Activated naive CD8-positive, alpha-beta T cell treated with anti-CD3 and anti-CD28 coated beads, Interleukin-2, amount 50 U/mL, for 24 hours (primary cell): Measurements from ENCODE around the gene OR14K1.
"Not testable (repeated sequence)": the region's sequence is repeated elsewhere in the genome, so short reads cannot be mapped to it uniquely, and the experiment has no call there.

Experiments
- ATAC-seq: fragments of 150-1000 bp; cut with Tn5 transposase; one replicate; pipeline ENCODE4 v1.10.0; 2021
- DNase-seq: peaks from one replicate; pipeline ENCODE4 v3.0.0; 2021
- H3K27ac Mint-ChIP-seq: one replicate; pipeline ENCODE4 v1.8.0; 2021; ENCODE audit warnings: mild to moderate bottlenecking, mixed read lengths
- H3K27me3 Mint-ChIP-seq: one replicate; pipeline ENCODE4 v1.8.0; 2021; ENCODE audit warnings: mixed read lengths
- H3K36me3 Mint-ChIP-seq: one replicate; pipeline ENCODE4 v1.8.0; 2021; ENCODE audit warnings: low read depth, mixed read lengths
- H3K4me1 Mint-ChIP-seq: one replicate; pipeline ENCODE4 v1.8.0; 2021; ENCODE audit warnings: mixed read lengths
- H3K4me3 Mint-ChIP-seq: one replicate; pipeline ENCODE4 v1.8.0; 2021; ENCODE audit warnings: mild to moderate bottlenecking, moderate library complexity, mixed read lengths
- H3K9me3 Mint-ChIP-seq: one replicate; pipeline ENCODE4 v1.8.0; 2021; ENCODE audit warnings: mixed read lengths

Gene OR14K1, protein sequence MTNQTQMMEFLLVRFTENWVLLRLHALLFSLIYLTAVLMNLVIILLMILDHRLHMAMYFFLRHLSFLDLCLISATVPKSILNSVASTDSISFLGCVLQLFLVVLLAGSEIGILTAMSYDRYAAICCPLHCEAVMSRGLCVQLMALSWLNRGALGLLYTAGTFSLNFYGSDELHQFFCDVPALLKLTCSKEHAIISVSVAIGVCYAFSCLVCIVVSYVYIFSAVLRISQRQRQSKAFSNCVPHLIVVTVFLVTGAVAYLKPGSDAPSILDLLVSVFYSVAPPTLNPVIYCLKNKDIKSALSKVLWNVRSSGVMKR

DNA sequence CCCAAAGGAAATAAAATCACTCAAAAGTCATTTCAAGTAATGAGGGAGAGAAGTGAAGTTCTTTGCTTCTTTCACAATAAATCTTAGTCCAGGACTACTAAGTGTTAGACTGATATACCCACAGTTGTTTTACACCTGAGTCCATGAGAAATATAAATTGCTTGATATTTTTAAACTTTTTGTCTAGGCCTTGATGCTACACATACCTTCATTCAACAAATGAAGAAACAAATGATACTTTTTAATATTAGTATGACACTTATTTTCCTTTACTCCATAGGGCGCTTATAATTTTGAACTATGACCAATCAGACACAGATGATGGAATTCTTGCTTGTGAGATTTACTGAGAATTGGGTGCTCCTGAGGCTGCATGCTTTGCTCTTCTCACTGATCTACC is at the start of gene OR14K1:
OR14K1 (plus strand) TSS at position 301 of the 400 bp plus-strand sequence; CDS start at position 301, 0 bp downstream.
- no peaks in the 10 kb centered on the region for H3K4me1 Mint-ChIP-seq
- H3K9me3 Mint-ChIP-seq = no peaks in the 10 kb centered on the region
- no peaks in the 10 kb centered on the region for H3K27me3 Mint-ChIP-seq
- H3K36me3 Mint-ChIP-seq = no peaks in the 10 kb centered on the region
- H3K27ac Mint-ChIP-seq = no peak within 1 kb of the TSS
- ATAC-seq (no peak), DNase-seq (no peak)
- no peak within 1 kb of the TSS for H3K4me3 Mint-ChIP-seq

DNA sequence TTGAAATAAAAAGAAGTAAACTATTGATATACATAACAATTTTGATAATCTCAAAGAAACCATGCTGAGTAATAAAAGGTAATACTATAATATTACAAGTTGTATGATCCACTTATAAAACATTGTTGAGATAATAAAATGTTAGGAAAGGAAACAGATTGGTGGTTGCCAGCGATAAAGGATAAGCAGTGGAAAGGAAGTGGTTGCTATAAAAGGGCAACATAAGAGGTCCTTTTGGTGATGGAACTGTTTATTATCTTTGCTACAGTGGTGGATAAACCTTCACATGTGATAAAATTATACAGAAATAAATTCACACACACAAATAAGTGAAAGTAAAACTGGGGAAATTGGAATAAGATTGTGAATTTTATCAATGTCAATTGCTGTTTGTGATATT is 37.1 kb upstream of the OR14K1 start:
- no peaks in the 10 kb centered on the region for H3K4me1 Mint-ChIP-seq
- no peak for DNase-seq

DNA sequence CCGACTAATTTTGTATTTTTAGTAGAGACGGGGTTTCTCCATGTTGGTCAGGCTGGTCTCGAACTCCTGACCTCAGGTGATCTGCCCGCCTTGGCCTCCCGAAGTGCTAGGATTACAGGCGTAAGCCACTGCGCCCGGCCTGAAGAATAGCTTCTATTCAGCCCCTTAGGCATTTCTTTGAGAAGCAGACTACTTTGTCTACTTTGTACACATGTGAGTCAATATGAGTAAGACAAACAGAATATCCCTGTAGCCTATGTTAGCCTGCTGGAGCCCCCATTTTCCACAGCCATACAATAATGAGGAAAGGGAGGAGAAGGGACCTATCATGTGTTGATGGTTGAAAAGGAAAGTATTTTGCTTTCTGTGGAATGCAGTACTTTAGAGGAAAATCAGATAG is 27.7 kb upstream of the OR14K1 start:
- ATAC-seq, DNase-seq, H3K9me3 Mint-ChIP-seq: not testable (repeated sequence)

More for the DNA sequence above, 37.1 kb upstream of the OR14K1 start:
- H3K36me3 Mint-ChIP-seq = no peaks in the 10 kb centered on the region
- H3K27me3 Mint-ChIP-seq = no peaks in the 10 kb centered on the region
- no peak overlapping the region for H3K27ac Mint-ChIP-seq
- no peak overlapping the region for H3K4me3 Mint-ChIP-seq
- no peaks in the 10 kb centered on the region for H3K9me3 Mint-ChIP-seq
- ATAC-seq = no peak

DNA sequence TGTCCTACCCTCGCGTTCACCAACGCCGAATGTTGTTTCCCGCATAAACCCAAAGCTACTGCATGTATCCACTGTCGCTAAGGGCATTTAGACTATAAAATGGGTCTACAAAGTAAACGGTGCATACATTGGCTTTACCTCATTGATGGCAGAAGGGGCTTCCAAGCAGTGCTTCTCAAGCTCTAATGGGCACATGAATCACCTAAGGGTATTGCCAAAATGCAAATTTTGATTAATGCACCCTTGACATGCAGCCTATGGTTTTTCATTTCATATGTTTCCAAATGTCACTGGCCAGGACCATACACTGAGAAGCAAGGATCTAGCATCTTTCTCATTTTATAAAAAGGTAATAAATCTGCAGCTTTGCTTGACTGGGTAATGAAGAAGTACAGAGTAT is 24.7 kb upstream of the OR14K1 start:
- H3K9me3 Mint-ChIP-seq = peaks cover 4% of the 10 kb centered on the region

More for the DNA sequence above, 27.7 kb upstream of the OR14K1 start:
- not testable (repeated sequence) for H3K27me3 Mint-ChIP-seq, H3K36me3 Mint-ChIP-seq, H3K4me3 Mint-ChIP-seq, H3K4me1 Mint-ChIP-seq, H3K27ac Mint-ChIP-seq

DNA sequence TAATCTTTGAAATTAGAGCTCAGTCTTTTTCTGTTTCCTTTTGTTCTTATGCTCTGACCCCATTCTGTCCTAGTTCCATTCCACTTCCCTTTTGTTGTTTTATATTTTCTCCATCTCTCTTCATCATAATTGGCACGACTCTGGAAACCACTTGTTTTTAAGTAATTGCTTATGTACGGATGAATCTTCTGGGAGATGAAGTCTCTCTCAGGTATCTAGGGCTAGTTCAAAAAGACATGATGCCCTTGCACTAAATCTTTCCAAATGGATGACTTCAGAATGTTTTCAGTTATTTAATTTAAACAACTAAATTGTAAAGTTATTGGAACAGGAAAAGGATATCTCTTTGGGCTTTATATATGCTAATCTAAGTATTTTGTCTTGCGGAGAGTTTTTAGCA is 21.9 kb upstream of the OR14K1 start, which contains the start of gene OR6F1:
OR6F1 (minus strand) TSS at position 101 of the 400 bp plus-strand sequence. CDS start 3,891 bp downstream, outside the sequence.
- ATAC-seq (no peak), DNase-seq (no peak)
- Mint-ChIP-seq H3K4me1 (no peaks in the 10 kb centered on the region), H3K36me3 (no peaks in the 10 kb centered on the region), H3K4me3 (no peak within 1 kb of the TSS), H3K9me3 (no peaks in the 10 kb centered on the region), H3K27me3 (no peaks in the 10 kb centered on the region), H3K27ac (no peak within 1 kb of the TSS)

More for the DNA sequence above, 24.7 kb upstream of the OR14K1 start:
- DNase-seq (no peak), ATAC-seq (no peak)
- H3K4me1 Mint-ChIP-seq = no peaks in the 10 kb centered on the region
- H3K27ac Mint-ChIP-seq = no peak overlapping the region
- no peaks in the 10 kb centered on the region for H3K27me3 Mint-ChIP-seq
- H3K4me3 Mint-ChIP-seq = no peak overlapping the region
- H3K36me3 Mint-ChIP-seq = no peaks in the 10 kb centered on the region

DNA sequence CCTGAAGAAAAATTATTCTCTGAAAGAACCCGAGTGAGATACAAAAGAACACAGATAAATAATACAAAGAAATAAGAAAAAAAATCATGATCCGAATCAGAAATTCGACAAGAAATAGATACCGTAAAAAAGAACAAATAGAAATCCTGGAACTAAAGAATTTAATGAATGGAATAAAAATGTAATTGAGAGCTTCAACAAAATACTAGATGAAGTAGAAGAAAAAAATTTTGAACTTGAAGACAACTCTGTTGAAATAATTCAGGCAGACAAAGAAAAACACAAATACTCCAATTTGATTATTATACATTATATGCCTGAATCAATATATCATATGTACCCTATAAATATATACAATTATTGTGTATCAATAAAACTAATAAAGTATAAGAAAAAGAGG is 17.2 kb upstream of the OR14K1 start:
- Mint-ChIP-seq H3K9me3 (peaks cover 10% of the 10 kb centered on the region), H3K27me3 (no peaks in the 10 kb centered on the region), H3K4me1 (no peaks in the 10 kb centered on the region), H3K36me3 (no peaks in the 10 kb centered on the region), H3K27ac (no peak overlapping the region), H3K4me3 (no peak overlapping the region)
- ATAC-seq (no peak), DNase-seq (no peak)

DNA sequence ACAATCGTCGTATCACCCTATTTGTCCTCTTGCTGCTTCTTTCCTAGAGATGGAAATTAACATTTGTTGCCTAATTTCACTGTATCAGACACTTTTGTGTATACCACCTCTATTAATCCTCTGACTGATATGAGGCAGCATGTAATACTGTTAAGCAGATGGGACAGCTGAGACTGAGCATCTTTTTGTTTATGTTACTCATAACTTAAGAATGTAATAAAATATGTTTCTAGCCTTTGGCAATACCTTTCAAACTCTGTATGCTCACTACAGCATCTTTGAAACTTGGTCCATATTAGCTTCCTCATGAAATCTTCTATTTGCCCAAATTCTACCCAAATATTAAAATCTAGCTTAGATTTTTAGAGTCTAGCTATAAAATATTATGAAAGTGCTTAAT is 2.3 kb downstream of the OR14K1 start:
- Mint-ChIP-seq H3K4me1 (no peaks in the 10 kb centered on the region), H3K27ac (no peak overlapping the region), H3K9me3 (no peaks in the 10 kb centered on the region), H3K4me3 (no peak overlapping the region), H3K27me3 (no peaks in the 10 kb centered on the region), H3K36me3 (no peaks in the 10 kb centered on the region)
- no peak for ATAC-seq
- DNase-seq = no peak

DNA sequence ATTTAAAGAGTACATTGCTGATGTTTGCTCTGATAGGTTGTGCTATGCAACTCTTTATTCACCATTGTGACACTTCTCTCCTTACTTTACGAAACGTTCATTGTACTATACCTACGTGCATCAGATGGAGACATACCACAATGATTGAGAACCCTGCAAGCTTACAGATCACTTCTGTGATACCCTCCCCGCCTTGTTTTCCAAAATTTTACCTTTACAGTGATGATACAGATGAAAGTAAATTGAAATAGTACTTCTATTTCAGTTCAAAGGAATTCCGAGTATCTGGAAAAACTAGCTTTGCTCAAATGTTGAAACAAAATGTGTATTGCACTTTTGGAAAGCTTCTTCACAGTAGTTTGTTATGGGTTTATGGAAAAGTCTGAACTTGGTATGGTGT is 3.3 kb downstream of the OR14K1 start:
- Mint-ChIP-seq H3K36me3 (no peaks in the 10 kb centered on the region), H3K27me3 (peaks cover 3% of the 10 kb centered on the region), H3K4me1 (no peaks in the 10 kb centered on the region), H3K27ac (no peak overlapping the region), H3K9me3 (no peaks in the 10 kb centered on the region), H3K4me3 (no peak overlapping the region)
- DNase-seq (no peak), ATAC-seq (no peak)

DNA sequence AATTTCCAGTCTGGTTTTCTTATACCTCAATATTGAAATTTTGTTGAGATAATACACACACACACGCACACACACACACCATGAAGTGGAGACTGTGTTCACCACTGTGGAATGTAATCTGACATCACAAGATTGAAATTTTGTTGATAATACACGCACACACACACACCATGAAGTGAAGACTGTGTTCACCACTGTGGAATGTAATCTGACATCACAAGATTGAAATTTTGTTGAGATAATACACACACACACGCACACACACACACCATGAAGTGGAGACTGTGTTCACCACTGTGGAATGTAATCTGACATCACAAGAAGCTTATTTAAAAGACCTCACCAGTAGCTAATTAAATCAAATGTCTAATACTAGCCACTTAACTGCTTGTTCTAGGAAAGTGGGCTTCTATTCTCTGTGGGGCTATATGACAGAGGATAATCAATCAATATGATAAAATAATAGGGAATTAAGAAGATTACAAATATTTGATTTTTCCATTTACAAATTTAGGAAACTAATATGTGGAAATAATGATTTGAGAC is 3.9 kb downstream of the OR14K1 start:
- not testable (repeated sequence) for H3K9me3 Mint-ChIP-seq, H3K27me3 Mint-ChIP-seq, ATAC-seq, H3K36me3 Mint-ChIP-seq, H3K4me3 Mint-ChIP-seq, DNase-seq, H3K27ac Mint-ChIP-seq, H3K4me1 Mint-ChIP-seq

DNA sequence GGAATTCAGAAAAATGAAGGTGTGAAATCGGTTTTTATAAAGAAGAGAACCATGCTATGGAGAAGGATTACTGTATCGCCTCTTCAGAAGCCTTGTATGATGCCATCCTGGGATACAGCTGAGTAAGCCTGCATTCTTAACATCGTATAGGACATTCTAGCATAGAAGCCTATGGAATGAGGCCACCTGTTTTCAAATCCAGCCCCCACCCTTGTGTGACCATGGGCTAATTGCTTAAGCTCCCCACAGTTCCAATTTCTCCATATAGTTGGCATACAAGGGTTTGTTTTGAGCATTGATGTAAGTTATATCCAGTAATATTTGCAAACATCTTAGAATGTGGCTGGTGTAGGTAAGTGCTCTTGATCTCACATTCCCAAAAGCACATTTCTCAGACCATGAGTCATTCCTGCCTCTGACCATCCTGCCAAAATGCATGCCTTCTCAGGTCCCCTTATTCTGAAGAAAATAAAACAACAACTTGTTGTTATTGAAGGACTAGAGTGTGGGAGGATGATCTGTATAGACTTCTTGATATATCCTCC is 8.0 kb downstream of the OR14K1 start:
- DNase-seq (no peak), ATAC-seq (no peak)
- H3K27me3 Mint-ChIP-seq = peaks cover 3% of the 10 kb centered on the region
- H3K4me3 Mint-ChIP-seq = no peak overlapping the region
- no peak overlapping the region for H3K27ac Mint-ChIP-seq
- no peaks in the 10 kb centered on the region for H3K36me3 Mint-ChIP-seq
- no peaks in the 10 kb centered on the region for H3K4me1 Mint-ChIP-seq
- peaks cover 2% of the 10 kb centered on the region for H3K9me3 Mint-ChIP-seq

DNA sequence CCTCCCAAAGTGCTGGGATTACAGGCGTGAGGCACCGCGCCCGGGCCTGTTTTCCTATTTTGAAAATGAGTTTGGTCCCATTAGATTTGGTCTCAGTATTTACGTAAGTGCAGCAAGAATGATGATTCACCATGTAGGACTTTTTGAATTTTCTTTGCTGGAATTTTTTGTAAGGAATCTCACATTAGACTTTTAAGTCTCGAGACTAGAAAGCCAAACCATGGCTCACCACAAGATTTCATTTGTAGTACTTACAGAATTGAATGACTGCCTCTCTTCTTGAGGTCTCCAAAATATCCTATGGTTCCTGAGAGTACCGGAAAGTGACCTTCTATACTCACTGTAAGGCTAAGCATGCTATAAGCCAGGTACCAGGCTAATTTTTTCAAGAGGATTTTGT is 9.2 kb downstream of the OR14K1 start:
- Mint-ChIP-seq H3K36me3 (no peaks in the 10 kb centered on the region), H3K9me3 (peaks cover 2% of the 10 kb centered on the region), H3K27me3 (peaks cover 3% of the 10 kb centered on the region), H3K4me1 (no peaks in the 10 kb centered on the region), H3K4me3 (no peak overlapping the region), H3K27ac (no peak overlapping the region)
- no peak for ATAC-seq
- DNase-seq = no peak

DNA sequence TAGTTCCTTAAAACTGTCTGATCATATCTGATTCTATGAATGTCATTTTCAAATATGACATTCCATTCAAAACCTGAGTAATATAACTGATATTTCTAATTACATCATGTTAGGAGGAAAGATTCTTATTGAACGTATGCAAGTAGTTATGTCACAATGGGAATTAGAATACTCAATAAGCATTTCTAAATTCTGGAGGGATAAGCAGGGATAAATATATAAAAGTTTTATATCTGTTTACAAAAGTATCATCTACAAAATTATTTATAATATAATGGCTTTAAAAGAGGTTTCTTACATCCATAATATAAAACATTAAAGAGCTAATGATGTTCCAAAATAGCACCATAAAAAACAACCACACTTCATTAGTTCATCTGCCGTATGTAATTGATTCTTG is 9.6 kb downstream of the OR14K1 start, which contains the start of gene OR14A2:
OR14A2 (minus strand) TSS at position 101 of the 400 bp plus-strand sequence.
- H3K9me3 Mint-ChIP-seq = peaks cover 2% of the 10 kb centered on the region
- no peak within 1 kb of the TSS for H3K4me3 Mint-ChIP-seq
- H3K27me3 Mint-ChIP-seq = peaks cover 3% of the 10 kb centered on the region
- no peaks in the 10 kb centered on the region for H3K36me3 Mint-ChIP-seq
- no peak for ATAC-seq
- H3K4me1 Mint-ChIP-seq = no peaks in the 10 kb centered on the region
- no peak for DNase-seq
- no peak within 1 kb of the TSS for H3K27ac Mint-ChIP-seq

DNA sequence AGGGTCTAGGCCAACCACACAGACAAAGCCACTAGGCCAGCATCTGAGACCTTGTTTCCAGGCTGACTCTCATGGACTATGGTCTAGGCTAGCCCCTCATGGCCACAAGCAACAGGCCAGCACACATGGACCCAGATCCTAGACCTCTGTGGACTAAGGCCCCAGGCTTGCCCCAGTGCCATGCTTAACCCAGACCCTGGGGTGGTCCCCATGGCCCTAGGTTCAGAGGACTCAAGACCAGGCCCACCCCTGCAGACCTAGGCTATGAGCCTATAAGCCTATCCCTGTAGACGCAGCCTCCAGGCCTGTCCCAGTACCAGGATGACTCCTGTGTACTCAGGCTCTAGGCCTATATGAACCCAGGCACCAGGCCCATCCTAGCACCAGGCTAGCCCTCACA is 11.5 kb downstream of the OR14K1 start:
- Mint-ChIP-seq H3K4me1 (no peaks in the 10 kb centered on the region), H3K27ac (no peak overlapping the region), H3K4me3 (no peak overlapping the region), H3K9me3 (peaks cover 2% of the 10 kb centered on the region), H3K27me3 (peaks cover 3% of the 10 kb centered on the region), H3K36me3 (no peaks in the 10 kb centered on the region)
- ATAC-seq (no peak), DNase-seq (no peak)

DNA sequence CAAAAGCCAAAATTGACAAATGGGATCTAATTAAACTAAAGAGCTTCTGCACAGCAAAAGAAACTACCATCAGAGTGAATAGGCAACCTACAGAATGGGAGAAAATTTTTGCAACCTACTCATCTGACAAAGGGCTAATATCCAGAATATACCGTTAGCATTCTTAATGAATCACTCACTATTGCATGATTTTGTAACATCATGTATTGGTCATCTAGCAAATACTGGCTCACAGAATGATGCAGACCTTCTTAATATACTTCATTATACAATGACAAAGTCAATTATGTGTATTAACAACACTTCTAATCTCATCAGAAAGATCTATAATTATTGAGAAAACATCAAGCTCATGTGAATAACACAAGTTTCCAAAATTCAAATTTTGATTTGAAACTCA is 15.9 kb downstream of the OR14K1 start:
- not testable (repeated sequence) for H3K27ac Mint-ChIP-seq, H3K4me1 Mint-ChIP-seq, H3K4me3 Mint-ChIP-seq, H3K27me3 Mint-ChIP-seq, H3K9me3 Mint-ChIP-seq, DNase-seq, H3K36me3 Mint-ChIP-seq, ATAC-seq

DNA sequence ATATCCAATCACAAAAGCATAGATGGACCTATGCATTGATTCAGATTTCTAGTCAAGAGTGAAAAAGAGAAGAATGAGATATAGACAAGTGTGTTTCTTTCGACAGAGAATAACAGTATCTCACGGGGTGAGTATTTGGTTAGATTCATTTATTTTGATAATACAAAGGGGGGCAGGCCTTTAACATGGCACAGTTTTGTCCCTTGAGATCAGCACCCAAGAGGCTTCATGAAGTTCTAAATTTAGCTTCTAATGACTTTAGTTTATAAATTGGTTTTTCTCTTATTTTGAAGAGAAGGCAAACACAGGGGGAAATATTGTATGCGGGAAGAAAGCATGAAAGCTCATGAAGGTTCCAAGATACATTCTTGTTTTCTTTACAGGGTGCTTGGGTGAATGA is 22.0 kb downstream of the OR14K1 start, which contains the start of gene OR1C1:
OR1C1 (minus strand) TSS at position 101 of the 400 bp plus-strand sequence. CDS start 2,150 bp downstream, outside the sequence.
- peaks cover 6% of the 10 kb centered on the region for H3K9me3 Mint-ChIP-seq
- DNase-seq (no peak), ATAC-seq (no peak)

More for the DNA sequence above, 22.0 kb downstream of the OR14K1 start, which contains the start of gene OR1C1:
- H3K36me3 Mint-ChIP-seq = no peaks in the 10 kb centered on the region
- no peaks in the 10 kb centered on the region for H3K4me1 Mint-ChIP-seq
- H3K4me3 Mint-ChIP-seq = no peak within 1 kb of the TSS
- H3K27ac Mint-ChIP-seq = no peak within 1 kb of the TSS
- no peaks in the 10 kb centered on the region for H3K27me3 Mint-ChIP-seq
